Measurements from ENCODE around the gene RBM15B. TPM values are rescaled to one million over a fixed set of nuclear protein-coding genes. Genes with fewer than 3 reads are reported as not detected.

Gene RBM15B
- total RNA-seq, 4 donors from 2014 or later, result 25.1 to 39.0 (median 27.8) TPM

GRCh38 chr3:51408813-51409212 lies 17.7 kb downstream of the RBM15B start:
- DNase-seq (ENCODE audit: low spot score) (no peak), ATAC-seq (ENCODE audit: low FRiP score) (no peak)
- no peak for TF ChIP-seq CTCF (IDR thresholded peaks at IDR 0.05)

- DNase-seq (ENCODE audit: low spot score) (no peak), ATAC-seq (ENCODE audit: low FRiP score) (no peak)
- TF ChIP-seq CTCF (IDR thresholded peaks at IDR 0.05), result no peak
Observed at GRCh38 chr3:51422211-51422610, 31.1 kb downstream of the RBM15B start.

GRCh38 chr3:51426921-51427320 lies 35.8 kb downstream of the RBM15B start:
- no peak for TF ChIP-seq CTCF (IDR thresholded peaks at IDR 0.05)
- DNase-seq (ENCODE audit: low spot score) (no peak), ATAC-seq (ENCODE audit: low FRiP score) (no peak)

GRCh38 chr3:51429138-51429537 lies 38.1 kb downstream of the RBM15B start:
- no peak for DNase-seq (ENCODE audit: low spot score)
- ATAC-seq (ENCODE audit: low FRiP score), result no peak
- TF ChIP-seq CTCF (IDR thresholded peaks at IDR 0.05), result no peak

- ATAC-seq (ENCODE audit: low FRiP score) (no peak), DNase-seq (ENCODE audit: low spot score) (no peak)
- no peak for TF ChIP-seq CTCF (IDR thresholded peaks at IDR 0.05)
Observed at GRCh38 chr3:51434110-51434509, 43.0 kb downstream of the RBM15B start.

- no peak for DNase-seq (ENCODE audit: low spot score)
- TF ChIP-seq CTCF (IDR thresholded peaks at IDR 0.05), result no peak
- ATAC-seq (ENCODE audit: low FRiP score), result no peak
Observed at GRCh38 chr3:51434746-51435327, 43.8 kb downstream of the RBM15B start.

GRCh38 chr3:51436998-51437639 lies 46.0 kb downstream of the RBM15B start:
- no peak for TF ChIP-seq CTCF (IDR thresholded peaks at IDR 0.05)
- DNase-seq (ENCODE audit: low spot score), result no peak
- ATAC-seq (ENCODE audit: low FRiP score), result no peak

Data from omental fat pad (tissue), 4 donors.